ENCODE measurements around the gene FNBP1. TPM values are rescaled to one million over a fixed set of nuclear protein-coding genes. Genes with fewer than 3 reads are reported as not detected.

Gene FNBP1
- total and polyA plus RNA-seq, 10 of the 15 experiments (the other 5 are each of a cell fraction or from before 2014, with no cell fraction given), result 64.5 to 353 (median 179) TPM

DNA sequence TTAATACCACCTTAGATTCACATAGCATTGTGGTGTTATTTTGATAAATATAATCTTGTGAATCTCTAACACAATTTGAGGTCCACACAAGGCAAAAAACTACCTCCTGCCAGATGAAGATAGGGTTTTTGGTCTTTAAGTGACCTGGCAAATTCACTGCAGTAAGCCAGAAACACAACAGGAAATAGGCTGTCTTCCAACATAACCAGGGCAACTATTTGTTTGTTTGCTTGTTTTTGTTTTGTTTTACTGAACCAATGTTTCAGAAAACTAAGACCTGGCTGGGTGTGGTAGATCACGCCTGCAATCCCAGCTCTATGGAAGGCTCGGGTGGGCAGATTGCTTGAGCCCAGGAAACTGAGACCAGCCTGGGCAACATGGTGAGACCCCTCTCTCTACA lies 112.2 kb downstream of the FNBP1 start:
- whole genome bisulfite sequencing (ENCODE audit: insufficient coverage, insufficient replicate concordance, low lambda C conversion rate, missing lambda C conversion rate), result 67% methylated on average over 2 of the region's 2 CpGs
- Histone ChIP-seq H3K4me2 (ENCODE audit: control insufficient read depth, insufficient read depth) (no peak overlapping the region), H2AFZ (ENCODE audit: control insufficient read depth, low read depth, low read length) (no peak overlapping the region), H3K9ac (ENCODE audit: control insufficient read depth, insufficient read depth, low read length) (no peak overlapping the region), H4K20me1 (ENCODE audit: control insufficient read depth, insufficient read depth) (no peaks in the 10 kb centered on the region), H3K4me3 (no peak overlapping the region), H3K27ac (ENCODE audit: control insufficient read depth, insufficient read depth) (peak overlapping the region; percentile 9; the same call in 1 of the 2 replicates), H3K27me3 (replicated peaks in 1 of 2; ENCODE audit: control insufficient read depth in 2 of 2, insufficient read depth in 2 of 2, low read length in 1 of 2) (no peaks in the 10 kb centered on the region), H3K9me3 (replicated peaks; ENCODE audit: control insufficient read depth, insufficient read depth, low read length) (no peaks in the 10 kb centered on the region), H3K36me3 (ENCODE audit: control insufficient read depth in 2 of 2, insufficient read depth in 2 of 2, low read length in 1 of 2) (peaks cover 16 to 38% of the 10 kb centered on the region in 2 experiments), H3K4me1 (ENCODE audit: control insufficient read depth, insufficient read depth, low read length) (peaks cover 35% of the 10 kb centered on the region), H3K79me2 (ENCODE audit: control insufficient read depth, insufficient read depth, low read length) (peaks cover 52% of the 10 kb centered on the region)
- SMC1A ChIA-PET (ENCODE audit: uncharacterized antibody, unreplicated experiment), result interaction anchor here (4.8 kb wide), 1 partner anchor 61 kb away, joined by 32 read pairs; no protein-coding TSS in a partner anchor
- no peak for FAIRE-seq
- DNase-seq (ENCODE audit: low read depth, low spot score), result no peak
- TF ChIP-seq IRF3 (IDR thresholded peaks at IDR 0.05) (no peak), BRCA1 (IDR thresholded peaks at IDR 0.05; ENCODE audit: low read depth, low read length) (no peak), NR2F1 (conservative IDR thresholded peaks at IDR 0.05) (no peak), STAT1 (conservative IDR thresholded peaks at IDR 0.05) (no peak), POLR2AphosphoS2 (IDR thresholded peaks at IDR 0.05; ENCODE audit: low read depth, low read length) (no peak)
- TF ChIP-seq, protein P1, sequence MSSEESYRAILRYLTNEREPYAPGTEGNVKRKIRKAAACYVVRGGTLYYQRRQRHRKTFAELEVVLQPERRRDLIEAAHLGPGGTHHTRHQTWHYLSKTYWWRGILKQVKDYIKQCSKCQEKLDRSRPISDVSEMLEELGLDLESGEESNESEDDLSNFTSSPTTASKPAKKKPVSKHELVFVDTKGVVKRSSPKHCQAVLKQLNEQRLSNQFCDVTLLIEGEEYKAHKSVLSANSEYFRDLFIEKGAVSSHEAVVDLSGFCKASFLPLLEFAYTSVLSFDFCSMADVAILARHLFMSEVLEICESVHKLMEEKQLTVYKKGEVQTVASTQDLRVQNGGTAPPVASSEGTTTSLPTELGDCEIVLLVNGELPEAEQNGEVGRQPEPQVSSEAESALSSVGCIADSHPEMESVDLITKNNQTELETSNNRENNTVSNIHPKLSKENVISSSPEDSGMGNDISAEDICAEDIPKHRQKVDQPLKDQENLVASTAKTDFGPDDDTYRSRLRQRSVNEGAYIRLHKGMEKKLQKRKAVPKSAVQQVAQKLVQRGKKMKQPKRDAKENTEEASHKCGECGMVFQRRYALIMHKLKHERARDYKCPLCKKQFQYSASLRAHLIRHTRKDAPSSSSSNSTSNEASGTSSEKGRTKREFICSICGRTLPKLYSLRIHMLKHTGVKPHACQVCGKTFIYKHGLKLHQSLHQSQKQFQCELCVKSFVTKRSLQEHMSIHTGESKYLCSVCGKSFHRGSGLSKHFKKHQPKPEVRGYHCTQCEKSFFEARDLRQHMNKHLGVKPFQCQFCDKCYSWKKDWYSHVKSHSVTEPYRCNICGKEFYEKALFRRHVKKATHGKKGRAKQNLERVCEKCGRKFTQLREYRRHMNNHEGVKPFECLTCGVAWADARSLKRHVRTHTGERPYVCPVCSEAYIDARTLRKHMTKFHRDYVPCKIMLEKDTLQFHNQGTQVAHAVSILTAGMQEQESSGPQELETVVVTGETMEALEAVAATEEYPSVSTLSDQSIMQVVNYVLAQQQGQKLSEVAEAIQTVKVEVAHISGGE (CRISPR knock-in tag; IDR thresholded peaks at IDR 0.05), result no peak
- TF ChIP-seq, protein P2, sequence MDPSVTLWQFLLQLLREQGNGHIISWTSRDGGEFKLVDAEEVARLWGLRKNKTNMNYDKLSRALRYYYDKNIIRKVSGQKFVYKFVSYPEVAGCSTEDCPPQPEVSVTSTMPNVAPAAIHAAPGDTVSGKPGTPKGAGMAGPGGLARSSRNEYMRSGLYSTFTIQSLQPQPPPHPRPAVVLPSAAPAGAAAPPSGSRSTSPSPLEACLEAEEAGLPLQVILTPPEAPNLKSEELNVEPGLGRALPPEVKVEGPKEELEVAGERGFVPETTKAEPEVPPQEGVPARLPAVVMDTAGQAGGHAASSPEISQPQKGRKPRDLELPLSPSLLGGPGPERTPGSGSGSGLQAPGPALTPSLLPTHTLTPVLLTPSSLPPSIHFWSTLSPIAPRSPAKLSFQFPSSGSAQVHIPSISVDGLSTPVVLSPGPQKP (IDR thresholded peaks at IDR 0.05; ENCODE audit: low read depth, low read length), result no peak
- BruUV-seq (replicated peaks), result no TSS peak
- CTCF ChIA-PET, result no interaction called here
- RAD21 ChIA-PET (ENCODE audit: unreplicated experiment), result no interaction called here
- intact Hi-C loops (cut with micrococcal nuclease; ENCODE audit: unreplicated experiment), result no loop called here
- no peak for ATAC-seq
- POLR2A ChIA-PET, result no interaction called here
- in situ Hi-C loops (cut with MboI), result no loop called here
